Panc1 (cell line): Measurements from ENCODE around the gene IBTK. TPM values are rescaled to one million over a fixed set of nuclear protein-coding genes. Genes with fewer than 3 reads are reported as not detected.
"Not testable (repeated sequence)": the region's sequence is repeated elsewhere in the genome, so short reads cannot be mapped to it uniquely, and the experiment has no call there.

Source experiments
- ATAC-seq: fragments of 200-7000 bp; cut with Tn5 transposase; 2 replicates; pipeline ENCODE4 v1.9.1; 2020; ENCODE audit warnings: mild to moderate bottlenecking, moderate library complexity
- BruUV-seq: library from RNA; stranded (reverse); fragments of 400-500 nt; replicated peaks from 2 replicates; lab custom pipeline; 2021; lab: Mats Ljungman, UMichigan
- CTCF ChIA-PET: fragments of 300-600 bp; sonication (Branson Sonifier 250); formaldehyde crosslinking; loops from one replicate; lab custom pipeline; 2022; ENCODE audit warnings: antibody characterized with exemption; lab: Charles Lee
- POLR2A ChIA-PET: fragments of 300-600 bp; sonication (Branson Sonifier 250); formaldehyde crosslinking; loops from one replicate; lab custom pipeline; 2022; ENCODE audit warnings: antibody characterized with exemption; lab: Charles Lee
- DNase-seq: peaks from one replicate; pipeline ENCODE4 v3.0.0-alpha.2; 2010; ENCODE audit warnings: low read depth, low spot score
- H3K27ac ChIP-seq: 2 replicates; pipeline ENCODE4 v1.5.1; 2011; ENCODE audit warnings: mild to moderate bottlenecking, low read length, inconsistent platforms
- H3K27me3 ChIP-seq: fragments of 200-500 bp; sonication (Bioruptor generic); 2 replicates; pipeline ENCODE4 v1.6.0; 2014; ENCODE audit warnings: low read length, inconsistent platforms; ENCODE audit not compliant: control insufficient read depth, insufficient read depth
- H3K36me3 ChIP-seq: fragments of 200-500 bp; sonication (Bioruptor generic); 2 replicates; pipeline ENCODE4 v1.5.1; 2014; ENCODE audit warnings: inconsistent platforms, mild to moderate bottlenecking, low read length, moderate library complexity; ENCODE audit not compliant: control insufficient read depth, insufficient read depth
- H3K4me1 ChIP-seq: 2 replicates; pipeline ENCODE4 v1.5.1; 2011; ENCODE audit warnings: inconsistent platforms, mild to moderate bottlenecking, low read length, moderate library complexity; ENCODE audit not compliant: control insufficient read depth, insufficient read depth
- H3K4me3 ChIP-seq, 2 experiments: 2 replicates each; pipeline ENCODE4 v1.5.1; 2011 to 2012; ENCODE audit warnings: low read depth in 2 of 2, low read length in 2 of 2, mild to moderate bottlenecking in 2 of 2, inconsistent platforms in 1 of 2, moderate library complexity in 1 of 2
- H3K9me3 ChIP-seq: fragments of 200-500 bp; sonication (Bioruptor generic); 2 replicates; pipeline ENCODE4 v1.5.1; 2014; ENCODE audit warnings: low read depth, mild to moderate bottlenecking, inconsistent platforms, low read length, moderate library complexity; ENCODE audit not compliant: control insufficient read depth, insufficient read depth
- CTCF ChIP-seq: fragments of 450-650 bp; IDR thresholded peaks from 2 replicates; pipeline ENCODE4 v1.5.1; 2017; ENCODE audit warnings: mild to moderate bottlenecking
- POLR2AphosphoS5 ChIP-seq: IDR thresholded peaks from 2 replicates; pipeline ENCODE4 v1.6.1; 2012; ENCODE audit warnings: mild to moderate bottlenecking, low read depth, low read length, moderate library complexity
- REST ChIP-seq, 2 experiments: IDR thresholded peaks; 2 replicates each; pipeline ENCODE4 v1.6.1; 2011 to 2012; ENCODE audit warnings: low read depth in 2 of 2, control low read depth in 1 of 2, low read length in 1 of 2, mild to moderate bottlenecking in 1 of 2, moderate library complexity in 1 of 2; ENCODE audit not compliant: insufficient read depth in 1 of 2
- SIN3A ChIP-seq: IDR thresholded peaks from 2 replicates; pipeline ENCODE4 v1.6.1; 2012; ENCODE audit warnings: low read depth, mild to moderate bottlenecking, low read length, moderate library complexity, borderline replicate concordance; ENCODE audit not compliant: insufficient read depth
- TCF7L2 ChIP-seq: IDR thresholded peaks from 2 replicates; pipeline ENCODE4 v1.6.1; 2011; ENCODE audit warnings: mild to moderate bottlenecking, low read depth, low read length, inconsistent platforms
- in situ Hi-C: cut with HindIII; loops from 2 replicates; pipeline ENCODE4 v1.10.0; 2016; ENCODE audit warnings: low sequenced_read_pairs, low pct_unique_long_range_greater_than_20kb
- intact Hi-C: fragments of 100-400 bp; cut with micrococcal nuclease; formaldehyde crosslinking; loops from one replicate; pipeline ENCODE4 v1.10.0; 2022; ENCODE audit not compliant: unreplicated experiment
- total RNA-seq: library from RNA; stranded (reverse); gene quantifications from one replicate; pipeline ENCODE4 v1.2.1, GENCODE V29; 2021; ENCODE audit not compliant: unreplicated experiment

The IBTK gene
- total RNA-seq, 1 experiment from 2014 or later, result 73.2 TPM

GRCh38 chr6:82259389-82259788 is 11.8 kb upstream of the IBTK start:
- peak overlapping the region; percentile 32; the same call in 1 of the 2 replicates for H3K27ac ChIP-seq
- CTCF ChIA-PET, result no interaction called here
- no peak for ATAC-seq
- H3K27me3 ChIP-seq, result no peaks in the 10 kb centered on the region
- POLR2A ChIA-PET, result interaction anchor here (0.6 kb wide), 1 partner anchor 140 kb away, joined by 3 read pairs; no protein-coding TSS in a partner anchor
- intact Hi-C loops, result no loop called here
- no peak for DNase-seq
- peaks cover 43% of the 10 kb centered on the region for H3K4me1 ChIP-seq
- BruUV-seq, result no TSS peak
- no peak overlapping the region for H3K4me3 ChIP-seq
- no peaks in the 10 kb centered on the region for H3K36me3 ChIP-seq
- in situ Hi-C loops, result no loop called here
- TF ChIP-seq POLR2AphosphoS5 (no peak), SIN3A (no peak), CTCF (no peak), TCF7L2 (no peak), REST (IDR thresholded peaks at IDR 0.05; ENCODE audit: insufficient read depth in 1 of 2, low read depth in 2 of 2, low read length in 1 of 2) (no peak)
- H3K9me3 ChIP-seq, result no peaks in the 10 kb centered on the region

- in situ Hi-C loops (no loop called here), intact Hi-C loops (no loop called here)
- ChIA-PET POLR2A (no interaction called here), CTCF (no interaction called here)
- DNase-seq (no peak), ATAC-seq (no peak)
- H3K36me3 ChIP-seq, result no peaks in the 10 kb centered on the region
- H3K27me3 ChIP-seq, result no peaks in the 10 kb centered on the region
- H3K27ac ChIP-seq, result peak overlapping the region; percentile 2; the same call in 1 of the 2 replicates
- no peaks in the 10 kb centered on the region for H3K9me3 ChIP-seq
- no TSS peak for BruUV-seq
- TF ChIP-seq POLR2AphosphoS5, result no peak
- TF ChIP-seq CTCF, result peak; percentile 24; the same call in 1 of the 2 replicates
- no peak overlapping the region for H3K4me3 ChIP-seq
- peaks cover 43% of the 10 kb centered on the region for H3K4me1 ChIP-seq
Measured at GRCh38 chr6:82257088-82257774, 9.7 kb upstream of the IBTK start.

GRCh38 chr6:82254722-82255121 is 7.2 kb upstream of the IBTK start:
- H3K27ac ChIP-seq, DNase-seq, H3K9me3 ChIP-seq, H3K36me3 ChIP-seq, CTCF ChIA-PET, H3K27me3 ChIP-seq, ATAC-seq, H3K4me3 ChIP-seq, POLR2A ChIA-PET, BruUV-seq, intact Hi-C loops, in situ Hi-C loops: not testable (repeated sequence)
- peaks cover 22% of the 10 kb centered on the region; the same call in 1 of the 2 replicates for H3K4me1 ChIP-seq
